GM23338 (cell line): Measurements from ENCODE around the gene POLQ. TPM values are rescaled to one million over a fixed set of nuclear protein-coding genes. Genes with fewer than 3 reads are reported as not detected.
A peak's percentile ranks its signal among the peaks of the same experiment; 100 is the strongest.

Source experiments
- ATAC-seq: fragments of 200-7000 bp; cut with Tn5 transposase; 3 replicates; pipeline ENCODE4 v1.9.1; 2020
- DNase-seq: peaks from one replicate; pipeline ENCODE4 v3.0.0-alpha.2; 2015; ENCODE audit warnings: low spot score
- H2AFZ ChIP-seq: fragments of 200-600 bp; sonication (generic); 2 replicates; pipeline ENCODE4 v1.8.0; 2016; ENCODE audit warnings: antibody characterized with exemption, mild to moderate bottlenecking, moderate library complexity
- H3F3A ChIP-seq: fragments of 200-600 bp; sonication (generic); replicated peaks from 2 replicates; pipeline ENCODE4 v1.8.0; 2017; ENCODE audit warnings: antibody characterized with exemption, mixed run types, low read depth
- H3K27ac ChIP-seq: fragments of 200-600 bp; sonication (generic); 2 replicates; pipeline ENCODE4 v1.6.1; 2016; ENCODE audit warnings: low read depth
- H3K27me3 ChIP-seq: fragments of 200-600 bp; sonication (generic); 2 replicates; pipeline ENCODE4 v1.8.0; 2016; ENCODE audit warnings: mild to moderate bottlenecking, mixed run types, moderate library complexity; ENCODE audit not compliant: insufficient read depth
- H3K36me3 ChIP-seq: fragments of 200-600 bp; sonication (generic); 2 replicates; pipeline ENCODE4 v1.8.0; 2016; ENCODE audit warnings: mild to moderate bottlenecking; ENCODE audit not compliant: insufficient read depth
- H3K4me1 ChIP-seq: fragments of 200-600 bp; sonication (generic); 2 replicates; pipeline ENCODE4 v1.8.0; 2016; ENCODE audit warnings: mild to moderate bottlenecking, moderate library complexity; ENCODE audit not compliant: insufficient read depth
- H3K4me2 ChIP-seq: fragments of 200-600 bp; sonication (generic); 2 replicates; pipeline ENCODE4 v1.7.1; 2017; ENCODE audit warnings: mixed run types
- H3K4me3 ChIP-seq: fragments of 200-600 bp; sonication (generic); 2 replicates; pipeline ENCODE4 v1.6.1; 2016; ENCODE audit warnings: mixed run types
- H3K79me2 ChIP-seq: fragments of 200-600 bp; sonication (generic); replicated peaks from 2 replicates; pipeline ENCODE4 v1.8.0; 2017; ENCODE audit warnings: mild to moderate bottlenecking; ENCODE audit not compliant: insufficient read depth
- H3K9me2 ChIP-seq: fragments of 200-600 bp; sonication (generic); 2 replicates; pipeline ENCODE4 v1.8.0; 2017; ENCODE audit not compliant: insufficient read depth
- H4K20me1 ChIP-seq: fragments of 200-600 bp; sonication (generic); replicated peaks from 2 replicates; pipeline ENCODE4 v1.8.0; 2017; ENCODE audit warnings: mild to moderate bottlenecking; ENCODE audit not compliant: insufficient read depth
- H3K27ac Mint-ChIP-seq: 2 replicates; pipeline ENCODE4 v1.8.0; 2020; ENCODE audit warnings: inconsistent platforms, mild to moderate bottlenecking, moderate library complexity, mixed read lengths
- H3K27me3 Mint-ChIP-seq: 3 replicates; pipeline ENCODE4 v1.8.0; 2022; ENCODE audit warnings: low read depth, mild to moderate bottlenecking, moderate library complexity, mixed read lengths, inconsistent platforms; ENCODE audit not compliant: insufficient read depth, poor library complexity
- H3K36me3 Mint-ChIP-seq: 3 replicates; pipeline ENCODE4 v1.8.0; 2021; ENCODE audit warnings: low read depth, mild to moderate bottlenecking, inconsistent platforms, moderate library complexity, mixed read lengths
- H3K4me1 Mint-ChIP-seq: 3 replicates; pipeline ENCODE4 v1.8.0; 2020; ENCODE audit warnings: mild to moderate bottlenecking, inconsistent platforms, mixed read lengths
- H3K4me3 Mint-ChIP-seq: 3 replicates; pipeline ENCODE4 v1.8.0; 2021; ENCODE audit warnings: moderate library complexity, mild to moderate bottlenecking, inconsistent platforms, mixed read lengths
- H3K9me3 Mint-ChIP-seq: 3 replicates; pipeline ENCODE4 v1.8.0; 2020; ENCODE audit warnings: moderate library complexity, mild to moderate bottlenecking, inconsistent platforms, mixed read lengths
- CREB1 ChIP-seq: fragments of 250-450 bp; sonication (Bioruptor Pico); IDR thresholded peaks from 2 replicates; pipeline ENCODE4 v1.5.0; 2020; ENCODE audit warnings: low read depth, mild to moderate bottlenecking, moderate library complexity
- CTCF ChIP-seq, 2 experiments: fragments of 200-600 bp in 1 of 2; sonication (generic) in 1 of 2; conservative IDR thresholded peaks; 2 replicates each; pipeline versions ENCODE4 v1.5.1 to v1.6.1; 2016 to 2017; ENCODE audit warnings: antibody characterized with exemption in 2 of 2, low read depth in 2 of 2, mild to moderate bottlenecking in 2 of 2, moderate library complexity in 1 of 2
- EZH2 ChIP-seq: fragments of 200-600 bp; sonication (generic); IDR thresholded peaks from one replicate; pipeline ENCODE4 v1.8.0; 2017; ENCODE audit warnings: antibody characterized with exemption, mild to moderate bottlenecking, low read depth; ENCODE audit not compliant: unreplicated experiment
- EZH2phosphoT487 ChIP-seq: fragments of 200-600 bp; sonication (generic); IDR thresholded peaks from one replicate; pipeline ENCODE4 v1.8.1; 2018; ENCODE audit warnings: antibody characterized with exemption; ENCODE audit not compliant: unreplicated experiment
- JUNB ChIP-seq: IDR thresholded peaks from one replicate; pipeline ENCODE4 v1.6.1; 2016; ENCODE audit warnings: antibody characterized with exemption; ENCODE audit not compliant: unreplicated experiment
- NANOG ChIP-seq: IDR thresholded peaks from 2 replicates; pipeline ENCODE4 v1.6.1; 2016; ENCODE audit warnings: antibody characterized with exemption, borderline replicate concordance
- REST ChIP-seq: IDR thresholded peaks from one replicate; pipeline ENCODE4 v1.6.1; 2018; ENCODE audit warnings: antibody characterized with exemption; ENCODE audit not compliant: unreplicated experiment
- STAT1 ChIP-seq: IDR thresholded peaks from one replicate; pipeline ENCODE4 v1.6.1; 2016; ENCODE audit warnings: antibody characterized with exemption; ENCODE audit not compliant: unreplicated experiment
- ZNF331 ChIP-seq: fragments of 250-450 bp; sonication (Bioruptor Pico); IDR thresholded peaks from 2 replicates; pipeline ENCODE4 v1.5.0; 2020; ENCODE audit warnings: low read depth, mild to moderate bottlenecking, moderate library complexity
- polyA plus RNA-seq: library from polyadenylated mRNA; unstranded; fragments of >200 nt; fragmentation: Nextera tagmentation; extraction: Ambion mirVana; gene quantifications from 2 replicates; pipeline ENCODE4 v1.2.1, GENCODE V29; 2016
- total RNA-seq: library from RNA; depleted of rRNA; stranded (reverse); fragments of >200 nt; shearing (Covaris generic); gene quantifications from 2 replicates; pipeline ENCODE4 v1.2.3, GENCODE V29; 2014

Gene POLQ
- total and polyA plus RNA-seq, 2 experiments from 2014 or later = 6.9 to 20.6 TPM

GRCh38 chr3:121584418-121584817 is 38.6 kb upstream of the POLQ start:
- DNase-seq (no peak), ATAC-seq (no peak)
- H3K4me2 ChIP-seq = no peak overlapping the region
- Mint-ChIP-seq H3K36me3 (peaks cover 6% of the 10 kb centered on the region), H3K4me3 (no peak overlapping the region), H3K27me3 (peaks cover 6% of the 10 kb centered on the region), H3K4me1 (peaks cover 5% of the 10 kb centered on the region; the same call in 1 of the 3 replicates), H3K9me3 (no peaks in the 10 kb centered on the region), H3K27ac (no peak overlapping the region)
- no peaks in the 10 kb centered on the region for H4K20me1 ChIP-seq
- H3K79me2 ChIP-seq = no peaks in the 10 kb centered on the region
- H2AFZ ChIP-seq = peak overlapping the region; percentile 86; the same call in 1 of the 2 replicates
- H3K4me3 ChIP-seq = no peak overlapping the region
- H3F3A ChIP-seq = no peaks in the 10 kb centered on the region
- H3K36me3 ChIP-seq = no peaks in the 10 kb centered on the region
- no peak for TF ChIP-seq NANOG
- TF ChIP-seq JUNB = no peak
- no peak for TF ChIP-seq REST
- no peak for TF ChIP-seq ZNF331
- no peak for TF ChIP-seq CREB1 (CRISPR knock-in tag)
- TF ChIP-seq CTCF (conservative IDR thresholded peaks at IDR 0.05; ENCODE audit: low read depth in 2 of 2) = no peak
- TF ChIP-seq STAT1 = no peak
- 0 out of 2 replicates have a peak, but pooled peaks cover 4% of the 10 kb centered on the region for H3K9me2 ChIP-seq
- H3K27ac ChIP-seq = no peak overlapping the region
- no peaks in the 10 kb centered on the region for H3K27me3 ChIP-seq
- no peaks in the 10 kb centered on the region; the same call in 1 of the 2 replicates for H3K4me1 ChIP-seq

- Mint-ChIP-seq H3K27ac (no peak overlapping the region), H3K4me1 (peaks cover 5% of the 10 kb centered on the region; the same call in 1 of the 3 replicates), H3K27me3 (peaks cover 3% of the 10 kb centered on the region), H3K4me3 (no peak overlapping the region), H3K9me3 (no peaks in the 10 kb centered on the region), H3K36me3 (no peaks in the 10 kb centered on the region; the same call in 2 of the 3 replicates)
- Histone ChIP-seq H4K20me1 (no peaks in the 10 kb centered on the region), H3K4me3 (no peak overlapping the region), H3F3A (no peaks in the 10 kb centered on the region), H3K27me3 (no peaks in the 10 kb centered on the region), H2AFZ (no peak overlapping the region), H3K4me2 (no peak overlapping the region), H3K79me2 (no peaks in the 10 kb centered on the region), H3K36me3 (no peaks in the 10 kb centered on the region), H3K9me2 (0 out of 2 replicates have a peak, but pooled peaks cover 4% of the 10 kb centered on the region), H3K4me1 (no peaks in the 10 kb centered on the region; the same call in 1 of the 2 replicates), H3K27ac (no peak overlapping the region)
- DNase-seq (no peak), ATAC-seq (no peak)
- no peak for TF ChIP-seq ZNF331
- TF ChIP-seq CTCF (conservative IDR thresholded peaks at IDR 0.05; ENCODE audit: low read depth in 2 of 2) = no peak
- no peak for TF ChIP-seq EZH2phosphoT487
- TF ChIP-seq EZH2 = no peak
- no peak for TF ChIP-seq NANOG
- no peak for TF ChIP-seq REST
Measured at GRCh38 chr3:121581691-121582090, 35.9 kb upstream of the POLQ start.
